HG03196 (cell line): ENCODE data around the gene NME5.
"Not testable (repeated sequence)": the region's sequence is repeated elsewhere in the genome, so short reads cannot be mapped to it uniquely, and the experiment has no call there.

Experiments
- ATAC-seq: cut with Tn5 transposase; IDR thresholded peaks from one replicate; pipeline ENCODE4 v1.9.1; 2021; ENCODE audit not compliant: unreplicated experiment

The NME5 gene, protein sequence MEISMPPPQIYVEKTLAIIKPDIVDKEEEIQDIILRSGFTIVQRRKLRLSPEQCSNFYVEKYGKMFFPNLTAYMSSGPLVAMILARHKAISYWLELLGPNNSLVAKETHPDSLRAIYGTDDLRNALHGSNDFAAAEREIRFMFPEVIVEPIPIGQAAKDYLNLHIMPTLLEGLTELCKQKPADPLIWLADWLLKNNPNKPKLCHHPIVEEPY

GRCh38 chr5:138138949-138139780 is at the start of gene NME5:
TSS of gene NME5 (minus strand) at chr5:138139428. CDS start at chr5:138138780, 648 bp downstream.
- ATAC-seq = no peak

DNA sequence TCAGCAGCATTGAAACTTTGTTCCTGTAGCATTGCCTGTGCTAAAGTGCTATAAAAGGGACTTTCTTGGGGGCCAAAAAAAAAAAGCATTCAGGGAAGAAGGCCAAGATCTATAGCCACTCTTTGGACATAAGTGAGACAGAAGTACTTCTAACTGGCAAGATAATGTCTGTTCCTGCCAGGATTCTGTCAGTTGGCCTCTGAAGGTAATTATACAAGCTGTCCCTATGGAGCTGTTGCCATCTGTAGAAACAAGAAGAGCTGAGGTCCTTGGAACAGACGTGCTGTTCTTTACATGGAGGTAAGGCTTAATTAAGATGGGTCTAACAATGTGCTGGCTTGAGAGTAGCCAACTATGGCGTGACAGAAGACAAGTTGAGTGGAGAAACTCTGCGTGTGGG is 49.4 kb upstream of the NME5 start:
- no peak for ATAC-seq

- no peak for ATAC-seq
Observed at GRCh38 chr5:138186002-138186447, 46.8 kb upstream of the NME5 start.

- ATAC-seq = no peak
Observed at GRCh38 chr5:138182808-138183207, 43.6 kb upstream of the NME5 start.

DNA sequence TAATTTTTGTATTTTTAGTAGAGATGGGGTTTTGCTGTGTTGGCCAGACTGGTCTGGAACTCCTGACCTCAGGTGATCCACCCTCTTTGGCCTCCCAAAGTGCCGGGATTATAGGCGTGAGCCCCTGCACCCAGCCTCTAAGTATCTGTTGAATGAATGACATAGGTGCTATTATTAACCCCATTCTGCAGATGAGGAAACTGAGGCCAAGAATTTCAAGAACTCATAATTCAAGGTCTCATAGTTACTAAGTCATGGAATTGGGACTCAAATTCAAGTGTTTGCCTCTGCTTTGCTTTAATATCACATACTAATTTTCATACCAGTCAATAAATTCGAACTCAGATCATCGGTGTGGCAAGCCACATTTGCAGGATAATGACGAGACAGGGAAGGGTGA is 41.6 kb upstream of the NME5 start:
- ATAC-seq = no peak

GRCh38 chr5:138180183-138180782 is 41.1 kb upstream of the NME5 start:
- no peak for ATAC-seq

- no peak for ATAC-seq
Observed at GRCh38 chr5:138179277-138179857, 40.1 kb upstream of the NME5 start.

DNA sequence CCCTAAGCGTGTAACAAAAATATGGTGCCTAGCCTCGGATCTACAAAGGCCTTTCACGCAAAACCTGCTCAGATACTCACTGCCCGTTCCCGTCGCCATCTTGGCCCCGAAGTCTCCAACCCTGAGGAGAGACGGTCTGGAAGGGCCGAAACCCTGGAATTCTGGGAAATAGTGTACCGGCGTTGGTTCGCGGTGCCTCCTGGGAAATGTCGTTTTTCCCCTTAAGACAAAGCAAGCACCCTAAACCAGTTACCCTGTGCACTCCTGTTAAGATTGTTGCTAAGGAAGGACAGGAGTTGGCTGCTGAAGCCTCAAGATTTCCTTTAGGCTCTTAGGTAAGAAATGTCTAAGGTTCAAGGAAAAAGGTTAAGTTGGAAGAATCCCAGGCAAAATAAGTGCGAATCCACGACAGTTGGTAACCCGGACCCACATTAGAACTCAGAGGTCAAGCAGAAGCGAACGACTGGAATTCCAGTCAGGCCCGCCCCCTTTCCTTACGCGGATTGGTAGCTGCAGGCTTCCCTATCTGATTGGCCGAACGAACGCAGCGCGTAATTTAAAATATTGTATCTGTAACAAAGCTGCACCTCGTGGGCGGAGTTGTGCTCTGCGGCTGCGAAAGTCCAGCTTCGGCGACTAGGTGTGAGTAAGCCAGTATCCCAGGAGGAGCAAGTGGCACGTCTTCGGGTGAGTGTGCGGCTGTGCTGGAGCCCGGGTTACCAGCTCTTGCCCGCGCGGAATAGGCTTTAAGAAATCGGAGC is 39.5 kb upstream of the NME5 start, which contains the start of the genes BRD8 and KIF20A:
TSS of gene BRD8 (minus strand) at position 115 of the 761 bp plus-strand sequence. CDS start at position 99, 16 bp downstream.
TSS of gene KIF20A (plus strand) at position 597 of the 761 bp plus-strand sequence. CDS start 569 bp downstream, outside the sequence.
- ATAC-seq = peak; percentile 89

DNA sequence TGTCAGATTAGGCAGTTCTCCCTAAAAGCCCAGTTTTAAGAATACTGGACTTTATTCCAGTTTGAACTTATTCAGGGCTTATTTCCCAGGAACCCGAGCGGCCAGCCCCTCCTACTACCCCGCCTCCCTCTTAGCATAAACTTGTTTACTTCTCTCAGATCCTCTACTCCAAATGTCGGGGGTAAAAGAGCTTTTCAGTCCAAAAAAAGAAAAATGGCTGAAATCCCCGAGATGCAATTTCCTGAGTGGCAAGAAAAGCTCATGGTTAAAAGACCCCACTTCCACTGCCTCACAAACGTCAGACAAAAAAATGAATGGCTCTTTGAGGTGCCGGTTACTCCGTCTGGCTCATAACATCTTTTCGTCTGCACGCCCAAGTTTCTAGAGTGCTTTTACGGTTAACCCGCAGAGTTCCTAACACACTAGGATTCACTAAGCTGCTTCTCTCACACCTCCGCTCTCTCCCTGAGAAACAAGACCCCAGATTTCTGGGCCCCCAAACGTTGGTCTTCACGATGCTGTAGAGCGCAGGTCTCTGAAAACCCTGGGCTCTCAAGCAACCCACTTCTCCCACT is 38.8 kb upstream of the NME5 start:
- ATAC-seq = no peak

DNA sequence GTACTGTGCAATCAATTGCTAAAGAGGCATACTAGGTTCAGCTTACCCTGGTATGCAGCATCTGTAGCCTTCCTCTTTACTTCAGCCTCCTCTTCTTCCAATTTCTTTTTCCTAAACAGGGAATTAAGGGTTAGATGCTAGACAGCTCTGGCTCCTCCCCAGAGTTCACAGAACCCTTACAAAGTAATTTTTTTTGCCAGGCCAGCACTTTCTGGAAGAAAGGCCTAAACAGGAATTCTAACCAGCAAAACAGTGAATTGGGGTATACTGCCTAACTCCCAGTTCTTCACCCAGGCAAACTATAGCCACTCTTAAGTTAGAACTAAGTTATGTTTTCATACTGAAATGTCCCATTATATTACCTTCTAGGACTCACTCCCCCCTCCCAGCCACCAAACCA is 31.1 kb upstream of the NME5 start:
- ATAC-seq = no peak

GRCh38 chr5:138169124-138169523 is 29.9 kb upstream of the NME5 start:
- ATAC-seq = no peak

GRCh38 chr5:138163721-138164120 is 24.5 kb upstream of the NME5 start:
- ATAC-seq = no peak

DNA sequence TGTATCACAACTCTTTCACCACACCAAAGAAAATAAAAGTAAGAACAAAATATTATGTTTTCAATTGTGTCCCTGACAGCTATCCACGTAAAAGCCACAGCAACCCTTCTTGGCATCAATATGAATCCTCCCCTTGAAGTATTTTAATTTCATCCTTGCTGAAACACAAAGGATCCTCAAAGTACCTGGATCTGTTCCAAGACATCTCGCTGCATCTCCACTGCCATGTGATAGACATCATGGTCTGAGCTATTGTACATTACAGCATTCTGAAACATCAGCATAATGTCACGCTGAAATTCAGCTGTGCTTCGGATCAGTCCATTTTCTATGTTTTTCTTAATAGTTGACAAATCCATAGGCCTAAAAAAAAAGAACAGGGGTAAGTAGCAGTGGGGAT is 21.5 kb upstream of the NME5 start:
- no peak for ATAC-seq

GRCh38 chr5:138159666-138160065 is 20.4 kb upstream of the NME5 start:
- no peak for ATAC-seq

DNA sequence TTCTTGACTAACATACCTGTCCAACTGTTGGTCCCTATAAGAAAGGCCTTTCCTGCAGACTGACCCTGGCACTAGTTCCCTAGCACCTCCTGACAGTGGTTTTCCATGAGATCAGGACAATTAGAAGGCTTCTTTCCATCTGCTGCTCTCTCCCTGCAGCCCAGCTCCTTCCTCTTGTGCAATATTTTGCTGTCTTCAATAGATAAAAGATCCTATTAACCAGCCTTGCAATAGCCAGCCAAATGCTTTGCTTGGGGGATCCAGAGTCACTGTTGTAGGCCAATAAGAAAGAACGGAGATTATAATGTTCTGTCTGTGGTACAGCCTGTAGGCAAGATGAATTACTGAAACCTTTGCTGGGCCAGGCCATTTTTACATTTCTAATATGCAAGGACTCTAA is 18.4 kb upstream of the NME5 start:
- ATAC-seq = no peak

DNA sequence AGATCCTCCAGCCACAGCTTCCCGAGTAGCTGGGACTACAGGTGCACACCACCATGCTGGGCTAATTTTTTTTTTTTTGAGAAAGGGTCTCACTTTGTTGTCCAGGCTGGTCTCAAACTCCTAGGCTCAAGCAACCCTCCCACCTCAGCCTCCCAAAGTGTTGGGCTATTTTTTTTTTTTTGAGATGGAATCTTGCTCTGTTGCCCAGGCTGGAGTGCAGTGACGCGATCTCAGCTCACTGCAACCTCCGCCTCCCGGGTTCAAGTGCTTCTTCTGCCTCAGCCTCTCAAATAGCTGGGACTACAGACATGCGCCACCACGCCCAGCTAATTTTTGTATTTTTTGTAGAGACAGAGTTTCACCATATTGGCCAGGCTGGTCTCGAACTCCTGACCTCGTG is 16.7 kb upstream of the NME5 start:
- ATAC-seq = not testable (repeated sequence)

DNA sequence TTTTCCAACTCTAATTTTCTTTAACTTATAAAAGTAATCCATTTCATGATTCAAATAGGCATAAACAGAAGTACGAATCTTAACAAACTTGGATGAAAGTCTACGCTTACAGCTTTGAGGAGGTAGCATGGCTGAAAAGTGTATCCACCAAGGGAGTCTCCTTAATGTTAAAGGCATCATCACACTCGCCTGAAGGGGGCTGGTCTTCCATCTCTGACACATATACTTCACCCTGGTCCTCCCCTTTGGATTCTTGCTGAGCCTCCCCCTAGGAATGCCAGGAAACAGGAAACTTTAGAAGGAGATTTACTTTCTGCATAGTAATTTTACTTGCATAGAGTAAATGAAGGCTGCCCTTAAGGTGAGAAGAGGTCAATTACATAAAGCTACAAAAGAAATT is 10.3 kb upstream of the NME5 start:
- no peak for ATAC-seq

- no peak for ATAC-seq
Observed at GRCh38 chr5:138148811-138149210, 9.6 kb upstream of the NME5 start.

DNA sequence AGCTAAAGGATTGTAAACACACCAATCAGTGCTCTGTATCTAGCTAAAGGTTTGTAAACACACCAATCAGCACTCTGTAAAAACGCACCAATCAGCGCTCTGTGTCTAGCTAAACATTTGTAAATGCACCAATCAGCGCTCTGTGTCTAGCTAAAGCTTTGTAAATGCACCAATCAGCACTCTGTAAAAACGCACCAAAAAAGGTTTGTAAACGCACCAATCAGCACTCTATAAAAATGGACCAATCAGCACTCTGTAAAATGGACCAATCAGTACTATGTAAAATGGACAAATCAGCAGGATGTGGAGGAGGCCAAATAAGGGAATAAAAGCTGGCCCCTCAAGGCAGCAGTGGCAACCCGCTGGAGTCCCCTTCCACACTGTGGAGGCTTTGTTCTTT is 4.3 kb upstream of the NME5 start:
- ATAC-seq = not testable (repeated sequence)

- no peak for ATAC-seq
Observed at GRCh38 chr5:138141734-138142133, 2.5 kb upstream of the NME5 start.
